Endodermal cell (in vitro differentiated cells): ENCODE measurements around the gene TTC16. TPM values are rescaled to one million over a fixed set of nuclear protein-coding genes. Genes with fewer than 3 reads are reported as not detected.

Experiments used
- DNase-seq: peaks from one replicate; pipeline ENCODE4 v3.0.0-alpha.2; 2017
- H3K27ac ChIP-seq: 2 replicates; pipeline ENCODE4 v1.5.1; 2013; ENCODE audit warnings: mild to moderate bottlenecking, low read depth, low read length, moderate library complexity
- H3K27me3 ChIP-seq: 2 replicates; pipeline ENCODE4 v1.6.1; 2013; ENCODE audit warnings: mild to moderate bottlenecking, low read length, moderate library complexity; ENCODE audit not compliant: insufficient read depth, control insufficient read depth, poor library complexity, severe bottlenecking
- H3K36me3 ChIP-seq: 2 replicates; pipeline ENCODE4 v1.7.0; 2013; ENCODE audit warnings: mild to moderate bottlenecking, low read length, moderate library complexity; ENCODE audit not compliant: control insufficient read depth, insufficient read depth
- H3K4me1 ChIP-seq: one replicate; pipeline ENCODE4 v1.7.0; 2013; ENCODE audit warnings: low read length; ENCODE audit not compliant: control insufficient read depth, insufficient read depth
- H3K4me3 ChIP-seq: 2 replicates; pipeline ENCODE4 v1.5.1; 2013; ENCODE audit warnings: mild to moderate bottlenecking, low read length, moderate library complexity
- H3K9ac ChIP-seq: 2 replicates; pipeline ENCODE4 v1.6.1; 2013; ENCODE audit warnings: mild to moderate bottlenecking, low read length, moderate library complexity; ENCODE audit not compliant: poor library complexity, severe bottlenecking; ENCODE audit errors: extremely low read depth
- H3K9me3 ChIP-seq: 2 replicates; pipeline ENCODE4 v1.6.1; 2013; ENCODE audit warnings: mild to moderate bottlenecking, low read length, moderate library complexity; ENCODE audit not compliant: control insufficient read depth
- H3K27ac Mint-ChIP-seq: 2 replicates; pipeline ENCODE4 v1.8.0; 2020; ENCODE audit warnings: mixed read lengths
- H3K27me3 Mint-ChIP-seq: 2 replicates; pipeline ENCODE4 v1.8.0; 2021; ENCODE audit warnings: mild to moderate bottlenecking, mixed read lengths; ENCODE audit not compliant: insufficient read depth
- H3K36me3 Mint-ChIP-seq: 2 replicates; pipeline ENCODE4 v1.8.0; 2020; ENCODE audit warnings: low read depth, mixed read lengths
- H3K4me1 Mint-ChIP-seq: 2 replicates; pipeline ENCODE4 v1.8.0; 2020; ENCODE audit warnings: mixed read lengths
- H3K4me3 Mint-ChIP-seq: 2 replicates; pipeline ENCODE4 v1.8.0; 2020; ENCODE audit warnings: mild to moderate bottlenecking, moderate library complexity, mixed read lengths
- H3K9me3 Mint-ChIP-seq: 2 replicates; pipeline ENCODE4 v1.8.0; 2020; ENCODE audit warnings: mild to moderate bottlenecking, mixed read lengths
- WGBS, 2 experiments: methylation state at CpG; one replicate each; pipeline versions ENCODE4 v1.1.5 to v1.1.7; 2013; ENCODE audit warnings: missing lambda C conversion rate in 2 of 2, mixed read lengths in 1 of 2; ENCODE audit not compliant: insufficient coverage in 1 of 2, insufficient read length in 1 of 2; 5-methylcytosine and 5-hydroxymethylcytosine counted together
- total RNA-seq, 2 donors: library from RNA; stranded (reverse); fragmentation: NEBNext Ultra II Directional in 1 of 2; extraction: Animal tissue kit (Norgen Biotek cat#: 25700) in 1 of 2; gene quantifications; 2 replicates in 1 of 2; 3 replicates in 1 of 2; pipeline ENCODE4 v1.2.1, GENCODE V29; 2021
- TF ChIP-seq, protein P1 (sequence below): fragments of 200-600 bp; sonication (generic); conservative IDR thresholded peaks from 2 replicates; pipeline ENCODE4 v1.5.0; 2021; ENCODE audit warnings: antibody characterized with exemption, mild to moderate bottlenecking

The TTC16 gene
- total RNA-seq, 2 donors from 2014 or later: not detected

DNA sequence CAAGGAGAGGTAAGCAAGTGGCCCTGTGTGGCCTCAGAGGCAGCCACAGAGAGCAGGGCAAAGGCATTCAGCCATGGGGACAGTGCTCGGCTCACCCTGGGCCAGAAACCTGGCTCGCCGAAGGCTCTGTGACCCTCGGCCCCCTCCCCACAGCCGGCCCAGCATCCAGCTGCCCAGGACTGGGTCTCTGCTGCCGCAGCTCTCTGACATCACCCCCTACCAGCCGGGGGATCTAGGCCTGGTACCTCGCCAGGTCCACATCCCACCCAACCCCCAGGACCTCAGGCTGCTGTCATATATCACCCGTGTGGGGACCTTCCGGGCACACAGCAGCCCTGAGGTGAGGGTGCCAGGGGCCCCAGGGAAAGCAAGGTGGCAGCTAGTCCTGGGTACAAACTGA lies 3.0 kb upstream of the TTC16 start:
- H3K9me3 ChIP-seq: no peaks in the 10 kb centered on the region
- Mint-ChIP-seq H3K27ac (no peak overlapping the region), H3K27me3 (peaks cover 2% of the 10 kb centered on the region), H3K9me3 (no peaks in the 10 kb centered on the region), H3K4me1 (peaks cover 12% of the 10 kb centered on the region), H3K36me3 (no peaks in the 10 kb centered on the region), H3K4me3 (no peak overlapping the region)
- no peak for DNase-seq
- H3K4me3 ChIP-seq: no peak overlapping the region
- 80 to 95% methylated on average over 1 to 10 of the region's 10 CpGs for WGBS, 2 experiments
- TF ChIP-seq, protein P1, sequence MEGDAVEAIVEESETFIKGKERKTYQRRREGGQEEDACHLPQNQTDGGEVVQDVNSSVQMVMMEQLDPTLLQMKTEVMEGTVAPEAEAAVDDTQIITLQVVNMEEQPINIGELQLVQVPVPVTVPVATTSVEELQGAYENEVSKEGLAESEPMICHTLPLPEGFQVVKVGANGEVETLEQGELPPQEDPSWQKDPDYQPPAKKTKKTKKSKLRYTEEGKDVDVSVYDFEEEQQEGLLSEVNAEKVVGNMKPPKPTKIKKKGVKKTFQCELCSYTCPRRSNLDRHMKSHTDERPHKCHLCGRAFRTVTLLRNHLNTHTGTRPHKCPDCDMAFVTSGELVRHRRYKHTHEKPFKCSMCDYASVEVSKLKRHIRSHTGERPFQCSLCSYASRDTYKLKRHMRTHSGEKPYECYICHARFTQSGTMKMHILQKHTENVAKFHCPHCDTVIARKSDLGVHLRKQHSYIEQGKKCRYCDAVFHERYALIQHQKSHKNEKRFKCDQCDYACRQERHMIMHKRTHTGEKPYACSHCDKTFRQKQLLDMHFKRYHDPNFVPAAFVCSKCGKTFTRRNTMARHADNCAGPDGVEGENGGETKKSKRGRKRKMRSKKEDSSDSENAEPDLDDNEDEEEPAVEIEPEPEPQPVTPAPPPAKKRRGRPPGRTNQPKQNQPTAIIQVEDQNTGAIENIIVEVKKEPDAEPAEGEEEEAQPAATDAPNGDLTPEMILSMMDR: no peak
- H3K27me3 ChIP-seq: no peaks in the 10 kb centered on the region
- H3K4me1 ChIP-seq: no peaks in the 10 kb centered on the region
- H3K9ac ChIP-seq: no peak overlapping the region
- no peaks in the 10 kb centered on the region for H3K36me3 ChIP-seq
- H3K27ac ChIP-seq: no peak overlapping the region

DNA sequence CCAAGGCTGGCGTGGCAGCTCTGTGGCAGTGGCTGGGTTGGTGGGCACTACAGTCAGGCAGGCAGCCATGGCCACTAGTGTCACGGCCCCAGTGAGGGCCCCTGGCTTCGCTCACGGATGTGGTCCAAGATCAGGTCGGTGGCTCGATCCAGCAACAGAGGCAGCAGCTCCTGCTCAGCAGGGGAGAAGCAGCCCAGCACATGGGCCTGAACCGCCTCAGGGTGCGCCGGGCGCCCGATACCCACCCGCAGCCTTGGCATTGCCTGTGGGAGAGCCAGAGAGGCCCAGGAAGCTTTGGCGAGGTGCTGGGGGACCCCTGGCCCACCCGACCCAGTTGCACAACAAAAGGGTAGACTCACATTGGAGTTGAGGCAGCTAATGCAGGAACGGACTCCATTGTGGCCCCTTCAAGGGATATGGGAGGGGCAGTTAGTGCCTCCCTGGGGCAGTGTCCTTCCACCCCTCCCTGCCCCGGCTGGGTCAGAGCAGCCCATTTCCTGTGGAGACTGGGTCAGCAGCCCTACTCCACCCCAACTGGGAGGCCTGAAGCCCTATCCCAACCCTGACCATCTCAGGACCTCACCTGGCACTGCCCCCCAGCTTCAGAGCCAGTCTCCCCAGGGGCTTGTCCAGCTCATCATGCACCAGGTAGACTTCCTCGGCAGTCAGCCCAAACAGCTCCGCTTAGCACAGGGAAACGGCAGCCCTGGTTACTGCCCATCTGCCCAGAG lies 1.7 kb upstream of the TTC16 start:
- Histone ChIP-seq H3K27me3 (no peaks in the 10 kb centered on the region), H3K27ac (no peak overlapping the region), H3K36me3 (no peaks in the 10 kb centered on the region), H3K4me3 (no peak overlapping the region), H3K4me1 (no peaks in the 10 kb centered on the region), H3K9ac (no peak overlapping the region), H3K9me3 (no peaks in the 10 kb centered on the region)
- 90 to 94% methylated on average over 12 to 19 of the region's 19 CpGs for WGBS, 2 experiments
- H3K27me3 Mint-ChIP-seq: peaks cover 2% of the 10 kb centered on the region
- no peak for DNase-seq
- H3K27ac Mint-ChIP-seq: no peak overlapping the region
- no peaks in the 10 kb centered on the region for H3K9me3 Mint-ChIP-seq
- H3K4me1 Mint-ChIP-seq: peaks cover 12% of the 10 kb centered on the region
- TF ChIP-seq, protein P1: no peak
- no peaks in the 10 kb centered on the region for H3K36me3 Mint-ChIP-seq
- peak overlapping the region; percentile 90 for H3K4me3 Mint-ChIP-seq

DNA sequence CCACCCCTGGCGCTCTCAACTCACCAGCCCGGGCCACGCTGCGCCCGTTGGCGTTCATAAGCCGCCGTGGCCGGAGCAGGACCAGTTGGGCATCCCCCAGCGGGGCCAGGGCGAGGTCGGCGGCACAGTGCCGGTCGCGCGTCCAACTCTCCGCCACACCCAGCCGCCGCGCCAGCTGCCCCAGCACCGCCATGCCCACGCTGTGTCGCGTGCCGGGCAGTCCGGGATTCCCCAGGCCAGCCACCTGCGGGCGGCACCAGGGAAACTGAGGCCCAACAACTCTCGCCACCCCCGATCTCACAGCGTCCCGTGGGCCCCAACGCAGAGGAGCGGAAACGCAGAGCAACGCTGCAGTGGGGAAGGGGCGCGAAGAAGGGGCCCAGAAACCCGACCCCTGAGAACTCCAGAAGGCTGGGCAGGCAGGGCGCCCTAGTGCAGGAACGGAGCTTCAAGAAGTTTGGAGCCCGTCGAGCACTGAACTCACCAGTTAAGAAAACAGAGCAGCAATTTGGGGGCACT lies 869 bp upstream of the TTC16 start:
- H3K9ac ChIP-seq: peak overlapping the region; percentile 58
- H3K4me3 ChIP-seq: peak overlapping the region; percentile 83
- H3K4me1 Mint-ChIP-seq: peaks cover 12% of the 10 kb centered on the region
- peak overlapping the region; percentile 90 for H3K4me3 Mint-ChIP-seq
- peaks cover 2% of the 10 kb centered on the region for H3K27me3 Mint-ChIP-seq
- H3K27me3 ChIP-seq: no peaks in the 10 kb centered on the region
- peak; percentile 59 for DNase-seq
- 1 to 3% methylated on average over 27 to 44 of the region's 44 CpGs for WGBS, 2 experiments
- no peaks in the 10 kb centered on the region for H3K9me3 ChIP-seq
- H3K27ac Mint-ChIP-seq: peak overlapping the region; percentile 93
- no peaks in the 10 kb centered on the region for H3K36me3 ChIP-seq
- H3K4me1 ChIP-seq: no peaks in the 10 kb centered on the region
- TF ChIP-seq, protein P1: no peak
- no peaks in the 10 kb centered on the region for H3K9me3 Mint-ChIP-seq
- H3K27ac ChIP-seq: no peak overlapping the region
- H3K36me3 Mint-ChIP-seq: no peaks in the 10 kb centered on the region
